ENCODE results near the gene RLBP1.

The RLBP1 gene

GRCh38 chr15:89175617-89176191 lies 45.7 kb downstream of the RLBP1 start:
- no peak for TF ChIP-seq TAF1 (IDR thresholded peaks at IDR 0.05; ENCODE audit: low read depth)

GRCh38 chr15:89174476-89174875 lies 46.9 kb downstream of the RLBP1 start:
- TF ChIP-seq USF1 (IDR thresholded peaks at IDR 0.05) (no peak), ZBTB7A (IDR thresholded peaks at IDR 0.05; ENCODE audit: low read depth) (no peak), FOXM1 (IDR thresholded peaks at IDR 0.05; ENCODE audit: borderline replicate concordance, low read depth) (no peak), CEBPB (IDR thresholded peaks at IDR 0.05) (no peak), TAF1 (IDR thresholded peaks at IDR 0.05; ENCODE audit: low read depth) (no peak), EGR1 (IDR thresholded peaks at IDR 0.05) (no peak), MAX (IDR thresholded peaks at IDR 0.05) (no peak), CREB1 (IDR thresholded peaks at IDR 0.05; ENCODE audit: low read depth) (no peak), YY1 (IDR thresholded peaks at IDR 0.05; ENCODE audit: low read depth) (no peak), RAD21 (IDR thresholded peaks at IDR 0.05; ENCODE audit: low read depth) (no peak), NFIC (IDR thresholded peaks at IDR 0.05) (no peak), TEAD4 (IDR thresholded peaks at IDR 0.05) (no peak), EP300 (IDR thresholded peaks at IDR 0.05; ENCODE audit: borderline replicate concordance) (no peak)

- TF ChIP-seq MAX (IDR thresholded peaks at IDR 0.05), result no peak
- TF ChIP-seq YY1 (IDR thresholded peaks at IDR 0.05; ENCODE audit: low read depth), result no peak
- TF ChIP-seq TEAD4 (IDR thresholded peaks at IDR 0.05), result no peak
- TF ChIP-seq EP300 (IDR thresholded peaks at IDR 0.05; ENCODE audit: borderline replicate concordance), result no peak
- TF ChIP-seq USF1 (IDR thresholded peaks at IDR 0.05), result no peak
- TF ChIP-seq TCF12 (IDR thresholded peaks at IDR 0.05; ENCODE audit: low read depth), result no peak
Observed at GRCh38 chr15:89172921-89173320, 48.5 kb downstream of the RLBP1 start.

GRCh38 chr15:89171136-89172072 lies 50.0 kb downstream of the RLBP1 start:
- no peak for TF ChIP-seq EGR1 (IDR thresholded peaks at IDR 0.05)
- TF ChIP-seq RAD21 (IDR thresholded peaks at IDR 0.05; ENCODE audit: low read depth), result peak; percentile 77

- TF ChIP-seq TAF1 (IDR thresholded peaks at IDR 0.05; ENCODE audit: low read depth), result no peak
- no peak for TF ChIP-seq CEBPB (IDR thresholded peaks at IDR 0.05)
- TF ChIP-seq TCF12 (IDR thresholded peaks at IDR 0.05; ENCODE audit: low read depth), result no peak
Observed at GRCh38 chr15:89170364-89170763, 51.0 kb downstream of the RLBP1 start.

GRCh38 chr15:89168316-89168833 lies 53.0 kb downstream of the RLBP1 start:
- no peak for TF ChIP-seq TCF12 (IDR thresholded peaks at IDR 0.05; ENCODE audit: low read depth)
- TF ChIP-seq FOXM1 (IDR thresholded peaks at IDR 0.05; ENCODE audit: borderline replicate concordance, low read depth), result no peak
- TF ChIP-seq EP300 (IDR thresholded peaks at IDR 0.05; ENCODE audit: borderline replicate concordance), result no peak
- no peak for TF ChIP-seq RAD21 (IDR thresholded peaks at IDR 0.05; ENCODE audit: low read depth)
- no peak for TF ChIP-seq EGR1 (IDR thresholded peaks at IDR 0.05)
- no peak for TF ChIP-seq TAF1 (IDR thresholded peaks at IDR 0.05; ENCODE audit: low read depth)
- no peak for TF ChIP-seq MAX (IDR thresholded peaks at IDR 0.05)
- no peak for TF ChIP-seq YY1 (IDR thresholded peaks at IDR 0.05; ENCODE audit: low read depth)
- TF ChIP-seq CREB1 (IDR thresholded peaks at IDR 0.05; ENCODE audit: low read depth), result no peak
- no peak for TF ChIP-seq USF1 (IDR thresholded peaks at IDR 0.05)

- TF ChIP-seq TCF12 (IDR thresholded peaks at IDR 0.05; ENCODE audit: low read depth) (0 out of 2 replicates have a peak, but pooled peaks have one; percentile 7), NFIC (IDR thresholded peaks at IDR 0.05) (no peak), TEAD4 (IDR thresholded peaks at IDR 0.05) (peak; percentile 19; the same call in 1 of the 2 replicates), CREB1 (IDR thresholded peaks at IDR 0.05; ENCODE audit: low read depth) (no peak)
Observed at GRCh38 chr15:89167267-89168176, 53.9 kb downstream of the RLBP1 start.

GRCh38 chr15:89165677-89166076 lies 55.7 kb downstream of the RLBP1 start:
- no peak for TF ChIP-seq RAD21 (IDR thresholded peaks at IDR 0.05; ENCODE audit: low read depth)
- no peak for TF ChIP-seq TEAD4 (IDR thresholded peaks at IDR 0.05)
- TF ChIP-seq ZBTB7A (IDR thresholded peaks at IDR 0.05; ENCODE audit: low read depth), result no peak
- TF ChIP-seq NFIC (IDR thresholded peaks at IDR 0.05), result no peak
- no peak for TF ChIP-seq TAF1 (IDR thresholded peaks at IDR 0.05; ENCODE audit: low read depth)
- TF ChIP-seq YY1 (IDR thresholded peaks at IDR 0.05; ENCODE audit: low read depth), result no peak
- TF ChIP-seq TCF12 (IDR thresholded peaks at IDR 0.05; ENCODE audit: low read depth), result no peak
- TF ChIP-seq REST (IDR thresholded peaks at IDR 0.05; ENCODE audit: low read depth), result no peak
- TF ChIP-seq CREB1 (IDR thresholded peaks at IDR 0.05; ENCODE audit: low read depth), result no peak
- TF ChIP-seq USF1 (IDR thresholded peaks at IDR 0.05), result no peak
- TF ChIP-seq MAX (IDR thresholded peaks at IDR 0.05), result no peak
- TF ChIP-seq EGR1 (IDR thresholded peaks at IDR 0.05), result no peak
- no peak for TF ChIP-seq EP300 (IDR thresholded peaks at IDR 0.05; ENCODE audit: borderline replicate concordance)
- TF ChIP-seq FOXM1 (IDR thresholded peaks at IDR 0.05; ENCODE audit: borderline replicate concordance, low read depth), result no peak
- no peak for TF ChIP-seq CEBPB (IDR thresholded peaks at IDR 0.05)

Data from Ishikawa (cell line).